KOPT-K1 (cell line): Measurements from ENCODE around the gene WHRN.

Experiments used
- H3K27ac ChIP-seq: fragments of 200-600 bp; sonication (generic); 2 replicates; pipeline ENCODE4 v1.5.1; 2016; ENCODE audit warnings: antibody characterized with exemption, mild to moderate bottlenecking, low read depth, low read length; ENCODE audit not compliant: poor library complexity, severe bottlenecking
- H3K36me3 ChIP-seq: fragments of 200-600 bp; sonication (generic); 2 replicates; pipeline ENCODE4 v1.5.1; 2017; ENCODE audit warnings: antibody characterized with exemption, mild to moderate bottlenecking, low read length, moderate library complexity; ENCODE audit not compliant: insufficient read depth
- H3K9me3 ChIP-seq: fragments of 200-600 bp; sonication (generic); 2 replicates; pipeline ENCODE4 v1.5.1; 2017; ENCODE audit warnings: antibody characterized with exemption, low read length, mild to moderate bottlenecking; ENCODE audit not compliant: insufficient read depth, poor library complexity, severe bottlenecking

The WHRN gene

GRCh38 chr9:114421147-114421546 is 84.1 kb downstream of the WHRN start:
- H3K27ac ChIP-seq, result no peak overlapping the region

GRCh38 chr9:114419796-114420195 is 85.5 kb downstream of the WHRN start:
- Histone ChIP-seq H3K36me3 (no peaks in the 10 kb centered on the region), H3K9me3 (no peaks in the 10 kb centered on the region), H3K27ac (no peak overlapping the region)

More at GRCh38 chr9:114421147-114421546, 84.1 kb downstream of the WHRN start:
- H3K9me3 ChIP-seq, result no peaks in the 10 kb centered on the region
- no peaks in the 10 kb centered on the region for H3K36me3 ChIP-seq

GRCh38 chr9:114418053-114418452 is 87.2 kb downstream of the WHRN start:
- no peak overlapping the region for H3K27ac ChIP-seq
- no peaks in the 10 kb centered on the region for H3K9me3 ChIP-seq
- H3K36me3 ChIP-seq, result no peaks in the 10 kb centered on the region

GRCh38 chr9:114417511-114417910 is 87.8 kb downstream of the WHRN start:
- H3K9me3 ChIP-seq, result no peaks in the 10 kb centered on the region
- H3K36me3 ChIP-seq, result no peaks in the 10 kb centered on the region
- no peak overlapping the region for H3K27ac ChIP-seq

- no peaks in the 10 kb centered on the region for H3K9me3 ChIP-seq
- no peaks in the 10 kb centered on the region for H3K36me3 ChIP-seq
- H3K27ac ChIP-seq, result no peak overlapping the region
Measured at GRCh38 chr9:114416906-114417305, 88.4 kb downstream of the WHRN start.

GRCh38 chr9:114416290-114416689 is 89.0 kb downstream of the WHRN start:
- Histone ChIP-seq H3K27ac (no peak overlapping the region), H3K36me3 (no peaks in the 10 kb centered on the region), H3K9me3 (no peaks in the 10 kb centered on the region)

GRCh38 chr9:114414346-114414745 is 90.9 kb downstream of the WHRN start:
- no peaks in the 10 kb centered on the region for H3K9me3 ChIP-seq
- no peak overlapping the region for H3K27ac ChIP-seq
- H3K36me3 ChIP-seq, result no peaks in the 10 kb centered on the region

- Histone ChIP-seq H3K9me3 (no peaks in the 10 kb centered on the region), H3K36me3 (no peaks in the 10 kb centered on the region), H3K27ac (no peak overlapping the region)
Measured at GRCh38 chr9:114413861-114414301, 91.4 kb downstream of the WHRN start.

GRCh38 chr9:114412048-114412683 is 93.1 kb downstream of the WHRN start:
- Histone ChIP-seq H3K27ac (no peak overlapping the region), H3K36me3 (no peaks in the 10 kb centered on the region), H3K9me3 (no peaks in the 10 kb centered on the region)

GRCh38 chr9:114411452-114411851 is 93.8 kb downstream of the WHRN start:
- H3K27ac ChIP-seq, result no peak overlapping the region
- H3K9me3 ChIP-seq, result no peaks in the 10 kb centered on the region

GRCh38 chr9:114410910-114411309 is 94.4 kb downstream of the WHRN start:
- Histone ChIP-seq H3K36me3 (no peaks in the 10 kb centered on the region), H3K27ac (no peak overlapping the region), H3K9me3 (no peaks in the 10 kb centered on the region)

More at GRCh38 chr9:114411452-114411851, 93.8 kb downstream of the WHRN start:
- H3K36me3 ChIP-seq, result no peaks in the 10 kb centered on the region

- no peaks in the 10 kb centered on the region for H3K9me3 ChIP-seq
- H3K36me3 ChIP-seq, result no peaks in the 10 kb centered on the region
Measured at GRCh38 chr9:114409842-114410241, 95.4 kb downstream of the WHRN start.

GRCh38 chr9:114409103-114409780 is 96.0 kb downstream of the WHRN start:
- Histone ChIP-seq H3K27ac (no peak overlapping the region), H3K9me3 (no peaks in the 10 kb centered on the region), H3K36me3 (no peaks in the 10 kb centered on the region)

More at GRCh38 chr9:114409842-114410241, 95.4 kb downstream of the WHRN start:
- no peak overlapping the region for H3K27ac ChIP-seq

- H3K9me3 ChIP-seq, result no peaks in the 10 kb centered on the region
- no peak overlapping the region for H3K27ac ChIP-seq
- no peaks in the 10 kb centered on the region for H3K36me3 ChIP-seq
Measured at GRCh38 chr9:114408645-114409044, 96.6 kb downstream of the WHRN start.

- no peaks in the 10 kb centered on the region for H3K9me3 ChIP-seq
- H3K36me3 ChIP-seq, result no peaks in the 10 kb centered on the region
- H3K27ac ChIP-seq, result no peak overlapping the region
Measured at GRCh38 chr9:114407889-114408288, 97.4 kb downstream of the WHRN start.

GRCh38 chr9:114406441-114406840 is 98.8 kb downstream of the WHRN start:
- H3K36me3 ChIP-seq, result no peaks in the 10 kb centered on the region
- no peaks in the 10 kb centered on the region for H3K9me3 ChIP-seq

More at GRCh38 chr9:114406441-114406840, 98.8 kb downstream of the WHRN start:
- H3K27ac ChIP-seq, result no peak overlapping the region
